ENCODE measurements around the gene WNT4.

DNA sequence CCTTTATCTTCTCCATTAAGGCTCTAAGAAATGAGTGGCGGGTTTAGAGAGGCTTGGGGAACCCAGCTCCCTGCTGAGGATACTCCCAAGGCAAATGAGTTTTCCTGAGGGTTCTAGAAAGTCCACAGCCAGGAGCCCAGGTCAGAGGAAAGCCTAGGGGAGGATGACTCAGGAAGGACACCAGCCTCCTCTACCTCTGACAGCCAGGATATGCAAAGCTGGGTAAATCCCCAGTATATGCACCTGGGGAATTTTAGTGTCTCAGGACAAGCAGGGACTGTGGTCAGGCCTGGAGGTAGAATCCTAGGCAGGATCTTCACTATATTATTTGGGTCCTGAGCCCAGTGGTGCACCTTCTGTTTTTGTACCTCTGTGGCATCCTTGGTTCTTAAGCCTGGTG, 23.5 kb upstream of the WNT4 start:
- TF ChIP-seq, protein P1, sequence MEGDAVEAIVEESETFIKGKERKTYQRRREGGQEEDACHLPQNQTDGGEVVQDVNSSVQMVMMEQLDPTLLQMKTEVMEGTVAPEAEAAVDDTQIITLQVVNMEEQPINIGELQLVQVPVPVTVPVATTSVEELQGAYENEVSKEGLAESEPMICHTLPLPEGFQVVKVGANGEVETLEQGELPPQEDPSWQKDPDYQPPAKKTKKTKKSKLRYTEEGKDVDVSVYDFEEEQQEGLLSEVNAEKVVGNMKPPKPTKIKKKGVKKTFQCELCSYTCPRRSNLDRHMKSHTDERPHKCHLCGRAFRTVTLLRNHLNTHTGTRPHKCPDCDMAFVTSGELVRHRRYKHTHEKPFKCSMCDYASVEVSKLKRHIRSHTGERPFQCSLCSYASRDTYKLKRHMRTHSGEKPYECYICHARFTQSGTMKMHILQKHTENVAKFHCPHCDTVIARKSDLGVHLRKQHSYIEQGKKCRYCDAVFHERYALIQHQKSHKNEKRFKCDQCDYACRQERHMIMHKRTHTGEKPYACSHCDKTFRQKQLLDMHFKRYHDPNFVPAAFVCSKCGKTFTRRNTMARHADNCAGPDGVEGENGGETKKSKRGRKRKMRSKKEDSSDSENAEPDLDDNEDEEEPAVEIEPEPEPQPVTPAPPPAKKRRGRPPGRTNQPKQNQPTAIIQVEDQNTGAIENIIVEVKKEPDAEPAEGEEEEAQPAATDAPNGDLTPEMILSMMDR (IDR thresholded peaks at IDR 0.05): no peak
- no peak for TF ChIP-seq POLR2A (IDR thresholded peaks at IDR 0.05)

Data from Peyer's patch (tissue), 4 donors.